Measurements from ENCODE around the gene DPP6.
"Not testable (repeated sequence)": the region's sequence is repeated elsewhere in the genome, so short reads cannot be mapped to it uniquely, and the experiment has no call there.

Gene DPP6

DNA sequence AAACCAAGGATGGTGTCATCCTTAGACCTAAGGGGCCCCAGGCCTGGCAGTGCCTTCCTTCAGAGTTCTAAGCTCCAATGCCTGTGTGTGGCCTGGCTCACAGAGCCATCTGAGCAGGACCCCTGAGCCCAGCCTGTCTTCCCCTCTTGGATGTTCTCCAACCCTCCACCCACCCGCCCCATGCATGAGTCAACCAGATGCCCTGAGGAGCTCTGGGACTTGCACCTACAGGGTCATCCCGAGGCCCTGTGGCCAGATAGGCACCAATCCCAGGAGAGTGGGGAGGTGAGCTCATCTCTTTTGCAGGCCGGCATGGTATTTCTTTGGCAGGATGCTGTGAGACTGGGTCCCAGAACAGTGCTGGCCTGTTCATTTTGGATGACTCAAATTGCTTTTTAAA is 103.7 kb downstream of the DPP6 start:
- DNase-seq: not testable (repeated sequence)

DNA sequence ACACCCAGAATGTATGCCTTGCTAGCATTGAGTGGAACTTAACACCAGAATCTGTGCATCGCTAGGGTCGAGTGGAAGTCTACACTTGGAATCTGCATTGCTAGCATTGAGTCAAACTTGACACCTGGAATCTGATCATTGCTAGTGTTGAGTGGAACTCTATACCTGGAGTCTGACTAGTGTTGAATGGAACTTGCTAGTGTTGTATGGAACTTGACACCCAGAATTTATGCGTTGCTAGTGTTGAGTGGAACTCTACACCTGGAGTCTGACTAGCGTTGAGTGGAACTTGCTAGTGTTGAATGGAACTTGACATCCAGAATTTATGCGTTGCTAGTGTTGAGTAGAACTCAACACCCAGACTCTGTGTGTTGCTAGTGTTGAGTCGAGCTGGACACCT is 110.7 kb downstream of the DPP6 start:
- DNase-seq: not testable (repeated sequence)

DNA sequence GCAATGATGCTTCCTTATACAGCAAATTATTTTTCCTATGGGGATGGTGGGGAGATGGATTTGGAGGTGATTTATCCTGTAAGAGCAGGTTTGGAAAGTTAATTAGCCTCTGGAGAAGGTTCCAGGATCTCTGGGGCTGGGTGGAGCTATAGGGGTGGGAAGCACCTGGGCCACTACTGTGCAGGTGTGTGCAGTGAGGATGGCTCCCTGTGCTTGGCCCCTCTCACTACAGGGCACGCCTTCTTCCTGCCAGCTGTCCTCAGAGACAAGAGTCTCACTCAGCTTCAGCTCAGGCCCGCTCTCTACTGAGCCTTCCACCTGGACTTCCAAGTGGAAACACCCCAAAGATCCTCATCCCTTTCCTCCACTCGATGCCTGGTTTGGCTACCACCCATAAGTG is 111.4 kb downstream of the DPP6 start:
- DNase-seq: not testable (repeated sequence)

DNA sequence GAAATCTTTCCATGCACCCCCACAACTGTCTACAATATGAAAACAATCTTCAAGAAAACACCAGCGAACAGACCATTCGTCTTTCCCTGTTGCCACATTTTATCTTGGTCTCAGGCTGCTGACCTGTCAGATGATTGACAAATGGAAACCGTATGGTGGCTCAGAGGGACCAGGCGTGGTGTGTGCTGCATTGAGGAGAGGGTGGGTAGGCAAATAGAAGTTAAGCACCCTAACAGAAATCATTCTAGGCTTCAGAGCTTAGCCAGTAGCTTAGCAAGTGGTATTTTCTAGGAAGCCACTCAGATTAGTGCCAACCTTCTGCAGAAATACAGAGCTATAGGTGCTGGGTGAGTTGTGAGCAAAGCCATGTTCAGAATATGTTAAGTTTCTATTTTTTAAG is 114.9 kb downstream of the DPP6 start:
- no peak for DNase-seq

DNA sequence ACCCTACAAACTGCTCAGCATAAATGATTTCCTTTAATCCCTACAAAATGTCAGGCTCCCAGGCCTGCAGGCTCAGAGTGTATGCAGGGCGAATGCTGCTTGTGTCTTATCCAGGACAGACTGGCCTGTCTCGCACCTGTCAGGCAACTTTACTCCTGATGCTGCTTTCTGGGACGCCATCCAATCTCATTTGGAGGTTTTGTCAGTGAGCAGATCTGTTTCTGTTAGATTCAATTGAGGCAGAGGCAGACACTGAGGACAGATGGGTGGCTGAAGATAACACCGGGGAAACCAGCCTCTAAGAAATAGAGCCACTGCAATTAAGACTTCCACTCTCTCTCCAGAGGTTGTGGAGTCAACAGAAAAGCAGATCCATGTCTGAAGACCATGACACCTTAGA is 115.6 kb downstream of the DPP6 start:
- DNase-seq: no peak

DNA sequence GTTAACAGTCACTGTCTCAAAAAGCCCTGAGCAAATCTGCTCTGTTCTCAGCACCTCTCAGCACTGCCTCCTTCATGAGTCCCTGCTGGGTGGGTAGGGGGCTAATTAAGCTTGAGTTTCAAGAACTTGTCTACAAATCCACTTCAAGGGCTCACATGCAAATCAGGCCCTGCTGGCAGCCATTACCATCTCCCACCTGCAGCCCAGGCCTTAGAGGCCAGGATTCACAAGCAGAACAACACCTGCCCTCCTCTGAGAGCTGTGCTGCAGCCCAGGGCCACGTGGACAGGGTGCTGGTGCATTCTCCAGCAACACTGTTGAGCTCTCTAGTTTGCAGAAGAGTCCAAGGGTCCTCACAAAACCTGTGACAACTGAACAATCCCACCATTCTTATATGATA is 119.2 kb downstream of the DPP6 start:
- no peak for DNase-seq

DNA sequence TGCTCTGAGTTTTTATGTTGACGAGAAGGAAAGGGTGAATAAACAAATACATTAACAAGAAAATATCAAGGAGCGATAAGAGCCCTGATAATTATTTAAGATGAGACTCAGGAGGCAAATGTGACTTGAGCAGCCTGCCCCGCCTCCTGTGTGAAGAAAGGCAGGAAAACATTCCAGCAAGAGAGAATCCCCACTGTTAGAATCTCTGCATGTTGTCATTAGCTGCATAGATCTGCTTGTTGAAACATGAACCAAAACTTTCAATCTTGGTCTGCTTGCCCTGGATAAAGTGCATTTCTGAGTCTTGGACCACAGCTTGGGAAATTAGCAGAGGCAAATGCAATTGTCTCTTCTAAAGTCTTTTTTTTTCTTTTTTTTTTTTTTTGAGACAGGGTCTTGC is 120.0 kb downstream of the DPP6 start:
- DNase-seq: no peak

DNA sequence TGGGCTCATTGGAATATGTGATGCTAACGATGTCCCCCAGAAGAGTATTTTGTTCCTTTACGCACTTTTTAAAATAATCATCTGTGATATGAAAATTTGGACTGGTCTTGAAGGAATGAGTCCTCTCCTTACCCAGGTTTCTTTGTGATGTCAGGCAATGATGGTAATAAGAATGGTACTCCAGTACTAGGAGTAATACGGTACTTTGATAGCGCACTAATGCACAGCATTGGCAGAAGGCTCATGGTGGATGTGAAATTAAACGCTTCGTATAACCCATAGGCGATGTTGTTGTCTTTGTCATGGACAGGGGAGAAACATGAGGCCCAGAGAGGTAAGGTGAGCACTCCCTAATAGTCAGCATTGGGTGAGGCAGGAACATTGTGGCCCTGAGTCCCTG is 125.4 kb downstream of the DPP6 start:
- no peak for DNase-seq

DNA sequence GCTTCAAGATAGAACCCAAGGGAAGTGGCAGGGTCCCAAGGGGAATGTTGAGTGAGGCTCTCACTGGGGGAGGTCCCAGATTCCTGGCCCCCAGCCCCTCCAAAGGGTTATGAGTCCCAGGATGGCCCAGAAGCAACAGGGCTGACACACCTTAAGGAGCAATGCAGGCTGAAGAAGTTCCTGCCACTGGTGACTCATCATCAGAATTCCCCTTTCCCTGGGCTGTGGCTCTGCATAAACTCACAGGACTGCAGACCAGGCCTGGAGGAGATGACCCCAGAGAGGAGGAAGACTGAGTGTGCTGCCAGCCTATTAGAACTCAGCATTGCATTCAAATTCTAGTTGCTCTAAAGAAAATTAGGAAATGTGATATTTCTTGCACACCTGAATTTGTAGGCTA is 126.7 kb downstream of the DPP6 start:
- DNase-seq: no peak

DNA sequence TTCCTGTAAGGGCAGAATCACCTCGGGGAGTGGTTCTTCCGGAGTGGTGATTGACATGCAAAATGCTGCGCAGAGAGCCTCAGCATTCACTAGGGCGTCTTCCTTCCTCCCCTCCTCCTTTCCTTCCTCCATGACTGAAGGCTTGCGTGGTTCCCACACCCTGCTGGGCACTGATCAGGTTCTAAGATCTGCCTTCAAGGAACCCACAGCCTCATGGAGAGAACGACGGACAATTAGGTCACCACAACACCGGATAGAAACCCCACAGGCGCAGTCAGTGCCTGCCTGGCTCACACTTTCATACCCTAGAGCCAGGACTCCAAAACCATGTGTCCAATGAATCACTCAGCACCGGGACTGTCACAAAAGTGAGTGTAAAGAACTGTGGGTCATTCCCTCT is 131.3 kb downstream of the DPP6 start:
- no peak for DNase-seq

DNA sequence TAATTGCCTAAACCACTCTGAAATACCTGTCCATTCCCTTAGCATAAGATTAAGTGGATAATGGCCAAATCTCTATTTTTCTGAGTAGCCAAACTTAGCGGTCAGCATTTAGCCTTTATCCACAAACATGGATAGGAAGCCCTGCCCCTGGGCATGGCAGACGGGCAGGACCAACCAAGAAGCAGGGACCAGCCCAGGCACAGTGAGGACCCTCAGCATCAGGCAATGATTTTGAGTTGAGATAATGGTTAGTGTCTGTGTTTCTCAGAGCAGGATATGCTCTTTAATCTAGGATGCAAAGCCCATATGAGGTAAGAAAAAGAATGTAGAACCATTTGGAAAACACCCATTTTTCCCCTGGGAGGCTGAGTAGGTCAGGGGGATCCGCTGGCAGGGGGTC is 131.7 kb downstream of the DPP6 start:
- DNase-seq: no peak

DNA sequence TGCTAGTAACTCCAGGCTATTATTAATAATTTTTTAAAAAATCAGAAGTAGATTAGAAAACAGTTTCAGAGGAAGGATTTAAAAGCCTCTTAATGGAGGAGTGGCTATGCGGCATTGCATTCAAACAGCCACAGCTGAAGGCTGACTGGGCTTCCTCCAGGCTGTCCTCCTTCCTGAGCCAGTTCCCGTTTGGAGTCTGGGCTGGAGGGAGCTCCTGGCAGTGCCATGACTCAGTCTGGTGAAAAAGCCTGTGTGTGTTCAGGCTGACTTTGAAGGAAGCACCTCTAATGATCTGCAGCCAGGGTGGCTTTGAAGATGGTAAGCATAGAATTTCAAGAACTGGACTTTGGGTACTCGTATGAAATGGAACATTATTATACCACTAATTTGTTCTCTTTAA is 134.6 kb downstream of the DPP6 start:
- no peak for DNase-seq

DNA sequence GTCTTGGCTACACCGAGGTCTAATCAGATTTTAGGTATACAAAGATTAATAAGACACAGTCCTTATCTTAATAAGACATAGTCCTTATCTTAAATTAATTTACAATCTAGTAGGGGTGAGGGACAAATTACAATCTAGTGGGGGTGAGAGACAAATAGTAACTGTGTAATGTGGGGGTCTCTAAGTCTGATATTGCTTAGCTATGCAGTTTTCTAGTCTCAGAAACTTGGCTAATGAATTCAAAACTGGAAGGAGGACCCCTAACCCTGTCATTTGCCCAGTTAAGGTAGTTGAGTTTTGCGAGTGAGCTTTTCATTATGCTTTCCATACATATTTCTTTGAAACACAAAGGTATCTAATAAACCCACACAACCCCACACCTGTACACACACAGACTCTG is 136.1 kb downstream of the DPP6 start:
- DNase-seq: no peak

DNA sequence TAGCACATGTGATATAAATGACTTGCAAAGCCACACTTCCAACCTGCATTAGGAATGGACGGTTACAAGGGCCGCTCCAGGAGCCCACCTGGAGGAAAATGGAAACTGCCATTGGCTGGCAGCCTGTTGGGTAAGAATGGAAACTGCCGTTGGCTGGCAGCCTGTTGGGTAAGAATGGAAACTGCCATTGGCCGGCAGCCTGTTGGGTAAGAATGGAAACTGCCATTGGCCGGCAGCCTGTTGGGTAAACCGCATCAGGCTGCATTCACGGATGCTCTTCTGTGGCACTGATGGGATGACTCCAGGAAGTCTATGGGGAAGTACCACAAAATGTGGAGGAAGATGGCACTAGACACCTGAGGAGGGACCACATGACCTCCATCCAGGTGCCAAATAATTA is 143.1 kb downstream of the DPP6 start:
- no peak for DNase-seq

DNA sequence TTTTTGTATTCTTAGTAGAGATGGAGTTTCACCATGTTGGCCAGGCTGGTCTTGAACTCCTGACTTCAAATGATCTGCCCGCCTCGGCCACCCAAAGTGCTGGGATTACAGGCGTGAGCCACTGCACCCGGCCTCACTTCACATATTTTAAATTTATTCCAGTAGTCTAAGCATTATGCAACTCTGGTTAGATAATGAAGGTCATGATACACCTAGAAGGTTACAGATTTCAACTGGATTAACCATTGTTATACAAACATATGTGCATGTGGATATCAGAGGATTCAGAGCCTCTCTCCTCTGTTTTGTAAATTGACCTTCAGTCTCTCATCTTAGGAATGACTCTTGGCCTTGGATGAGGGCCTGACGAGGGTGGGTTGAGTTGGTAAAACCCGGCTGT is 146.3 kb downstream of the DPP6 start:
- DNase-seq: no peak

DNA sequence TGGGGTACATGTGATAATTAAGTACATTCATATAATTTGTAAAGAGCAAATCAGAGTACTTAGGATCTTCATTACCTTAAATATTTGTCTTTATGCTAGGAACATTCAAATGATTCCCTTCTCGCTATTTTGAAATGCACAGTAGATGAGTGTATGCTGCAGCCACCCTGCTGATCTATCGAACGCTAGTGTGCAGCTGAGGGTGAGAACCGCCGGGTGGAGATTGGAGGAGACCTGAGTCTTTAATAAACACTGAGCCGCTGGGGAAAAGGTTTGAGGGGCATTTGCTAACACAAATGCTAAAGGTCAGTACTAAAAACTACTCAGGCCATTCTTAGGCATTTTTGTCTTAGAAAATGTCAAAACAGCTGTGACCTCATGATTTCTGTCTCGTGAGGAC is 148.0 kb downstream of the DPP6 start:
- DNase-seq: no peak

DNA sequence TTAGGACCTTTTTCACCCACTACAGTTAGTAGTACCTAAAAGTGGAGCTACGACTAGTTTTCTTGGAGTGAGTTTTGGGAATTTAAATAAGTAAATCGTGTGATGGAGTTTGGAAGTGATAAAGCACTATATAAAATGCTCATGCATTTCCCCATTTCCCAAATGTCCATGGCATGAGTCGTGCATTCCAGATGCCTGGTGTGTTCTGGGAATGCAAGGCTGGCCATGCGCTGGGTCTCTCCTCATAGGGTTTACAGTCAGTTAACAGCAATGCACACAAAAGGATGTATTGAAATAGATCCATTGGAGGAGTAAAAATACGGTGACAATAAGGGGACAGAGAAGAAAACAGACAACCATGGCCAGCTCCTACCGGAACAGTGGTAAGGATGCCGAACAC is 149.8 kb downstream of the DPP6 start:
- no peak for DNase-seq

DNA sequence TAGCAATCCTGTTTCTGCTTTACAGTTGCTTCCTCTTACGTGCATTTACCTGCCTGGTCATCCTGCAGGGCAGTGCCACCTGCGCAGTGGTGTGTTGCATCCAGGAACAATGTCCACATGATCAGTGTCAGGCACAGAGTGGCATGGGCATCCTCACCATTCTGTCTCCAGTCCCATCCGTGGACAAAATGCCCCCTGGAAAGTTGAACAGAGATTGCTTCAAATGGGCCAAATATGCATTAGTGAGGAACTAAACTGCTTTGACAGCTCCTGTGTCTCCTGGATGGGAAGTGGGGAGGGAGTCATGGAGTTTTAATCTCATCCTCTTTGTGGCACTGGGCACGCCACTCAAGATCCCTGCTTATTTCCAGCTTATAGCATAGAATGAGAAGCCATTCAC is 151.8 kb downstream of the DPP6 start:
- DNase-seq: no peak

DNA sequence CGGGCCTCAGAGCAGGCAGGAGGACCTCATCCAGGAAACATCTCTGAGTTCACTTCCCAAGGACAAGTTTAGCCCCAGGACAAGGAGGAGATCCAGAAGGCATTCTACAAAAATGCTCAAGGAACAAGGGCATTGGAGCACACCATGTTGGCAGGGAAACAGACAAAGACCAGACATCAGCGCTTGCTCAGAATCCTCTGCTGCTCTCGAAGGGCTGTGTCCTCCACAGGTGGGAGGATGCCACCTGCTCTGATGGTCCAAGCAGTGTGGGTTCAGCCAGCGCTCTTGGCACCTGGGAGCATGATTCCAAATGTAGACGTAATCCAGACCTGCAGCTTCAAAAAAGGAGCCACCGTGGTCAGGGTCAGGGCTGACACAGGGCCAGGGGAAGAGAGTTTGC is 160.7 kb downstream of the DPP6 start:
- no peak for DNase-seq

DNA sequence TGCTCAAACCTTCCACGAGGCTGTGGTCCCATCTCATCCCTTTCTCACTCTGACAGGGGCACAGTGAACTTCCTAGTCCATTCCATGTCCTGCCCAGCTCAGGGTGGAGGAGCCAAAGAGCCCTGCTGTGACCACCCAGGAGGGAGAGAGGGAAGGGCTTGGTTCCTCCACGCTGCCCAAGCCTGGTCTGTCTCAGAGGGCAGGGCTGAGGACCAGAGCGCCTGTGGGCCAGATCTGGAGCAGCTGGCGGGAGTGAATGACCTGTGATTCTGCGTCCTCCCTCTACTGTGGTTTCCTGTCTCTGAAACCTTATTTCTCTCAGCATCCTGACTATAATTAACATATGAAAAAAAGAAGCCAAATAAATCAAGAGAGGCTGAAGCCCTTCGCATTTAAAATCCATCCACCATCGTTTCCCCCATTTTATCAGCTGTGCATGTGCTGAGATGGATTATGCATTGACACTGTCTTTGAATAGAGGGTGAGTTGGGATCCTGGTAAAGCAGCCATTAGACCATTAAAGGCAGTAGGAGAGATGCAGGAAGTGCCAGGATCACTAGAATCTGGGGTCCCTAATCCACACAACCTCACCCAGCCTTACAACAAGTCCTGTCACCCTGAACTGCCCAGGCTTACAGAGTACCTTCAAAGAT is 165.6 kb downstream of the DPP6 start:
- DNase-seq: no peak

DNA sequence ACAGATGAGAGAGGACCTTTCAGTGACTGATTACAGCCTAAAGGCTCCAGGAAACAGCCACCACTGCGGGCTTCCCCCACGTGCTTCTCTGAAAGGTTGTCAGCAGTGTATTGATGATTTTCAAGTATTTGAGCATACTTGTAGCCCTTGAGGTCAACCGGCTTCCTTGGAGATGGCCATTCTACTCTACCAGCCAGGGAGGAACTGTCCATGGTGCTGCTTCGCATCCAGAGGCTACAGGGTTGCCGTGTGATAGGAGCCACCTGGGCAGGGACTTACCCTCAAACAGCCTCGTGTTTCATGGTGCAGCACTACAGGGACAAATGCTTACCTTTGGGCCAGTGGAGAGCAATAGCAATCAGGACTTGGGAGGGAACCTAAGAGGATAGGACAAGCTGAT is 179.5 kb downstream of the DPP6 start:
- DNase-seq: no peak

DNA sequence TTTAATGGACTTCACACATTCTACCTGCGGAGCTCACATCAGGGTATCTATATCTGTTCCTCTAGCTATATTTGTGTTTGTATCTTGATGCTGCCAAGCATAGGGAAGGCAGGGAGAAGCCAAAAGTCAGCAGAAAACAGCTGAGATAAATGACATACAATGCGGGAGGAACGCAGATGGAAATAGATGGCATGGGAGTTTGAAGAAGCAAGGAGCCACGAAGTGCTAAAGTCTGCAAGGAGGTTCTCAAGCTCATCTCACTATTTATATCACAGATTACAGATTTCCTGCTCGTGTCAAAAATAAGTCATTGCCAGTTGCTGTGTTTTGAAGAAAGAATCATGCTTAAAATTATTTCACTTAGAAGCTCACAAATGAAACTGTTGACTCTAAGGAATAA is 180.5 kb downstream of the DPP6 start:
- DNase-seq: no peak

DNA sequence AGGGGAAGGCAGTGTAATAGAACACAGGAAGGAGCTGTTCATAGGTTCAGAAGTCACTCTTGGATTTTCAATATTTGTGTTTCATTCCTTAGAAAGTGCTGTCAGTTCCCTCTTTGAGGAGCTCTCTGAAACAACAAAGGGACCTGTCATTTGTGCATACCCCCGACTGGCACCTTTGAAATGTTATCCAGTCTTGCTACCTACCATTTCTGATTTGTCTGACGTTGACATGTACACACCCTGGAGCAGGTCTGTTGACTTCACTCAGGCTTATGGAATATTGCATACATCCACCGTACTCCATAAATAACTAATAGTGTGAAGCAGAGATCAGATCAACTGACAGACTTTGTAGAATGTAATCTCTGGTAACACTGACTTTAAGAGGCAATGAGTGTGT is 189.8 kb downstream of the DPP6 start:
- no peak for DNase-seq

DNA sequence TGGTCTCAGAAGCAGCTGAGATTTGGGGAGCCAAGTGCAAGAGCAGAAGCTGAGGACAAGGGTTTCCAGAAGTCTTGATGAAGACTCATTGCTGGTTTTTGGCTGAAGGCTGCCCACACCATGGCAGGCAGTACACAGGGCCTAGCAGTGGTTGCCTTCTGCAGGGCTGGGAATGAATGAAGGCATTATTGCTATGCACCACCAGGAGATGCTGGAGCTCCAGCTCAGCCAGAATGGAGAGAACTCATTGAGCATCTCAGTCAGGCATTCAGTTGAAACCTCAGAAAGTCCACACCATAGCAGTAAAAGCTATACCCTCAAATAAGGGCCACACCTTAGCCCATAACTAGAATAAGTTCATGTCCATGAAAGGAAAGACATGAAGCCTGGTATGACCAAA is 190.5 kb downstream of the DPP6 start:
- DNase-seq: no peak

DNA sequence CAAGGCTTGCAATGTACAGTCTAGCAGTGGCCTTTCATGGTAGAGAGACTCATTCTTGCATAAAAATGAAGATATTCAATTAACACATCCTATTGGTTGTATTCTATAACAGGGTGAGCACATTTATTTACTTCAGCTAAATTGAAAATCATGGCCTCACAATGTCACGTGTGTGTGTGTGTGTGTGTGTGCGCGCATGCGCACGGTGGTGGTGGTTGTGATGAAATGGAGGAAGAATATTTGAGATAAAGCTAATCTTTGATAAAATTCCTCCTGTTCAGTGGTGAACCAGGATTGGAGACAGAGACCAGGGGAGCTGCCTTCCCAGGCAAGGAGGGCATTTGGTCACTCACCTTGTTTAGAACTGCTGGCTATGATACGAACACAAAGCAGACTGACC is 199.8 kb downstream of the DPP6 start:
- DNase-seq: no peak

DNA sequence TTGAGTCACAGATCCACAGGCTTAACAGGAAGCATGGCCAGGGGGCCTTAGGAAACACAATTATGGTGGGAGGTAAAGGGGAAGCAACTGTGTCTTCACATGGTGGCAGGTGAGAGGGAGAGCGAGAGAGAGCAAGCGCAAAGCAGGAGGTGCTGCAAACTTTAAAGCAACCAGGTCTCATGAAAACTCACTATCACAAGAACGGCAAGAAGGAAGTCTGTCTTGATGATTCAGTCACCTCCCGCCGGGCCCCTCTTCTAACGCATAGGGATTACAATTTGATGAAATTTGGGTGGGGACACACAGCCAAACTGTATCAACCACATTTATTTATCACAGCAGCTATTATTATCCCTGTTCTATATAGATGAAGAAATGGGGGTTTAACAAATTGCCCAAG is 201.6 kb downstream of the DPP6 start:
- DNase-seq: no peak
